Measurements from ENCODE around the gene DNAJC1.

The DNAJC1 gene

DNA sequence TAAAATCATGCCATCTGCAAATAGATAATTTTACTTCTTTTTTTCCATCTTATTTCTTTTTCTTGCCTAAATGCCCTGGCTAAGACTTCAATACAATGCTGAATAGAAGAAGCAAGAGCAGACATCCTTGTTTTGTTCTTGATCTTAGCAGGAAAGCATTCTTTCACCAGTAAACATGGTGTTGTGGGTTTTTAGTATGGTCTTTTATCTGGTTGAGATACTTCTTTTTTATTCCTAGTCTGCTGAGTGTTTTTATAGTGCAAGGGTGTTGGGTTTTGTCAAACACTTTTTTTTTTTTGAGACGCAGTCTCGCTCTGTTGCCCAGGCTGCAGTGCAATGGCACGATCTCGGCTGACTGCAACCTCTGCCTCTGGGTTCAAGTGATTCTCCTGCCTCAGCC lies 232.3 kb downstream of the DNAJC1 start:
- H3K4me3 ChIP-seq (ENCODE audit: low read depth, low read length): no peak overlapping the region
- TF ChIP-seq, protein P1, sequence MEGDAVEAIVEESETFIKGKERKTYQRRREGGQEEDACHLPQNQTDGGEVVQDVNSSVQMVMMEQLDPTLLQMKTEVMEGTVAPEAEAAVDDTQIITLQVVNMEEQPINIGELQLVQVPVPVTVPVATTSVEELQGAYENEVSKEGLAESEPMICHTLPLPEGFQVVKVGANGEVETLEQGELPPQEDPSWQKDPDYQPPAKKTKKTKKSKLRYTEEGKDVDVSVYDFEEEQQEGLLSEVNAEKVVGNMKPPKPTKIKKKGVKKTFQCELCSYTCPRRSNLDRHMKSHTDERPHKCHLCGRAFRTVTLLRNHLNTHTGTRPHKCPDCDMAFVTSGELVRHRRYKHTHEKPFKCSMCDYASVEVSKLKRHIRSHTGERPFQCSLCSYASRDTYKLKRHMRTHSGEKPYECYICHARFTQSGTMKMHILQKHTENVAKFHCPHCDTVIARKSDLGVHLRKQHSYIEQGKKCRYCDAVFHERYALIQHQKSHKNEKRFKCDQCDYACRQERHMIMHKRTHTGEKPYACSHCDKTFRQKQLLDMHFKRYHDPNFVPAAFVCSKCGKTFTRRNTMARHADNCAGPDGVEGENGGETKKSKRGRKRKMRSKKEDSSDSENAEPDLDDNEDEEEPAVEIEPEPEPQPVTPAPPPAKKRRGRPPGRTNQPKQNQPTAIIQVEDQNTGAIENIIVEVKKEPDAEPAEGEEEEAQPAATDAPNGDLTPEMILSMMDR (IDR thresholded peaks at IDR 0.05; ENCODE audit: low read depth, low read length): no peak
- in situ Hi-C loops (cut with HindIII; ENCODE audit: low sequenced_read_pairs): no loop called here
- no peak for DNase-seq (ENCODE audit: low read depth, low spot score)

DNA sequence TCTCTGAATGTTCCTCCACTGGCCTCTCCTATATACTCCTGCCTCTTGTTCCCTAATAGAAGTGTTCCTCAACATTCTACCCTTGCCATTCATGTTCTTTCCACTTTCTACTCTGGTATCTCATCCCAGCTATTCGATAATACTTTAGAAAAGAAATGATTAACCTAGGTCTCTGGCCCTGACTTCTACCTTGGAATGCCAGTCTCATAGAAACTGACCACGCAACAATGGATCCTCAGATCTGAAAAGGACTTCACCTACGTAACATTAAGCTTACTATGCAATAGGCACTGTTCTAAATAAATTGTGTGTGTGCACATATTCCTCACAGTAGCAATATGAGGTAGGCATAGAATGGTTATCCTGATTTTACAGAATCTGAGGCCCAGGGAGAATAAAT lies 234.5 kb downstream of the DNAJC1 start:
- no peak for DNase-seq (ENCODE audit: low read depth, low spot score)
- TF ChIP-seq, protein P1 (IDR thresholded peaks at IDR 0.05; ENCODE audit: low read depth, low read length): no peak
- no peak overlapping the region for H3K4me3 ChIP-seq (ENCODE audit: low read depth, low read length)
- in situ Hi-C loops (cut with HindIII; ENCODE audit: low sequenced_read_pairs): no loop called here

DNA sequence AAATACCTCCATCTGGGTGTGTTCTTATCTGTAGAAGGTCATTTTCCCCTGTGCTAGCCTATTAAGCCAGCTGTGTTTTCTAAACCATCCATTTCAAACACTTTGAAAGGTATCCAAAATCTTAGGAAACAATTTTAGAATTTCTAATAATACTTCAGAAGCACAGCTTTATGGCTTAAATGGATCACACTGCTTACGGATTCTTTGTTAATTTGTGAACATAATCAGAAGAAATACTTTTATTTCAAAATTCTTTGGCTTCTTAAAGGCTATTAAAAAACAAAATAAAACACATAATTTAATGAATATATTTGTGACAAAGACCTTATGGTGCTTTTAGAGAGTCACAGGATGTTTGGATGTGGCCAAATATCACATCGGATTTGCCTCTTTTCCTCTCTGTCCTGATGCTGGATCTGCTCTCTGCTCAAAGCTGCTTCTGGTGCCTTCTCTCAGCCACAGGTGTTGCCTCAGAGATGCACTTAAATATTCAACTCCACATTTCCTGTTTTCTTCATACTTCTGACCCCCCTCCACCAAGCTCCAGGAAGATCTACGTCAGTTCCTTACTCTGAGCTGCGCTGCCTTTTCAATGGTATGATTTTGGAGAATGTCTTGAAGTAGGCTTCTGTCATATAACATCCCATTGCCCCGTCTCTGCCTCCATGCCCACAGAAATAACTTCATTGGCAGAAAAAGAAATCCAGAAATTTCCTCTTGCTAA lies 238.9 kb downstream of the DNAJC1 start:
- DNase-seq (ENCODE audit: low read depth, low spot score): no peak
- TF ChIP-seq, protein P1 (IDR thresholded peaks at IDR 0.05; ENCODE audit: low read depth, low read length): no peak
- in situ Hi-C loops (cut with HindIII; ENCODE audit: low sequenced_read_pairs): no loop called here
- no peak overlapping the region for H3K4me3 ChIP-seq (ENCODE audit: low read depth, low read length)

DNA sequence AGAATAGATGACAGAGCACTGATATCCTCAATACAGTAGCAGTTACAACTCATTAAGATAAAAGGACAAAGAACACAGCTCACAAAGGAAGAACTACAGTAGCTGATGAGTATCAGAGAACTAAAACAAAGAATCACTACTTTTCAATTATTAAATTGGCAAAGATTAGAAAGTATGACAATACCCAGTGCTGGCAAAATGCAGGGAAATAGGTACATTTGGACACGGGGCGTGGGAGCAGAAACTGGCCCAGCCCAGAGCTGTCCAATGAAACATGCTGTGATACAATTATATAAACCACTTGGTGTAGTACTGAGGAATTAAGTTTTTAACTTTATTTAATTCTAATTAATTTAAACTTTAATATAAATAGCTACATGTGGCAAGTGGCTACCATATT lies 243.2 kb downstream of the DNAJC1 start:
- H3K4me3 ChIP-seq (ENCODE audit: low read depth, low read length): no peak overlapping the region
- no peak for DNase-seq (ENCODE audit: low read depth, low spot score)
- in situ Hi-C loops (cut with HindIII; ENCODE audit: low sequenced_read_pairs): no loop called here
- TF ChIP-seq, protein P1 (IDR thresholded peaks at IDR 0.05; ENCODE audit: low read depth, low read length): no peak

DNA sequence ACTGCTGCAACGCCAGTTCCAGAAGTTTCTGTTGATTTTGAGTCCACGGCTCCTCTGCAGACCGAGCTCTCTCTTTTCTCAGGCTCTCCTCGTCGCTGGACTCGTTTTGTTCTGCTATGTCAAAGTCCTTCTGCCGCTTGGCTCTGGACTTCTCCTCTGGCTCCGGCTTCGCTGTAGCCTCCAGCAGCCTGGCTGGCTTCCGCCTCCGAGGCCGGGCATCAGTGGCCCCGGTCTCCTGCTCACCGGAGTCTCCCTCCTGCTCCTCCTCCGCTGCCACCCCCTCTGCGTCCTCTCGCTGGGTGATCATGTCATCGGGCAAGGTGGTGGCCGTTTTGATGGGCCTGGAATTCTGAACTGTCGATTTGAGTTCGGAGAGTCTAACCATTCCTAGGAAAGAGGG lies 244.3 kb downstream of the DNAJC1 start:
- TF ChIP-seq, protein P1 (IDR thresholded peaks at IDR 0.05; ENCODE audit: low read depth, low read length): no peak
- DNase-seq (ENCODE audit: low read depth, low spot score): no peak
- H3K4me3 ChIP-seq (ENCODE audit: low read depth, low read length): no peak overlapping the region
- in situ Hi-C loops (cut with HindIII; ENCODE audit: low sequenced_read_pairs): no loop called here

DNA sequence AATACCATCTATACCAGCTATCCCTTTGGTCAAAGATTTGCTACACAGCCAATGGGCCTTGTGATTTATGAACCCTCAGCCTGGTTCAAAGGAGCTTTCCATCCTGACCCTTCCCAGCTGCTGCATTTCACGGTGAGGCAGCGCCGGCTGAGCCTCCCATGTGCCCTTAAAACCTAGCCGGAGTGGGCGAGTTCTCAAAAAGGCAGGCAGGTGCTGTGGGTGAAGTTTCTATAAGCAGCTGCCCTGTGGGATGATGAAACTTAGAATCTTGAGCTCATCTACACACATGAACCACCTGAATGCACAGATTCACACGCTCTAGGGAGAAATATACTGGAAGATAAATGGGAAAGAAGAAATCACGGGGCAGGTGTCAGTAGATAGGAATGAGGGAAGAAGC lies 244.8 kb downstream of the DNAJC1 start:
- DNase-seq (ENCODE audit: low read depth, low spot score): no peak
- in situ Hi-C loops (cut with HindIII; ENCODE audit: low sequenced_read_pairs): no loop called here
- no peak overlapping the region for H3K4me3 ChIP-seq (ENCODE audit: low read depth, low read length)
- TF ChIP-seq, protein P1 (IDR thresholded peaks at IDR 0.05; ENCODE audit: low read depth, low read length): no peak
